ENCODE data around the gene DDX41.

Gene DDX41

GRCh38 chr5:177546258-177546741 lies 29.5 kb upstream of the DDX41 start:
- no peak overlapping the region for H3K4me3 ChIP-seq (ENCODE audit: low read depth, low read length)
- no peak for TF ChIP-seq CTCF (conservative IDR thresholded peaks at IDR 0.05; ENCODE audit: low read depth, low read length)
- peak; percentile 98 for DNase-seq (ENCODE audit: low read depth)

- TF ChIP-seq CTCF (conservative IDR thresholded peaks at IDR 0.05; ENCODE audit: low read depth, low read length) = no peak
- H3K4me3 ChIP-seq (ENCODE audit: low read depth, low read length) = no peak overlapping the region
- DNase-seq (ENCODE audit: low read depth) = peak; percentile 92
Measured at GRCh38 chr5:177545487-177546257, 28.9 kb upstream of the DDX41 start.

GRCh38 chr5:177542816-177543465 lies 26.2 kb upstream of the DDX41 start:
- TF ChIP-seq CTCF (conservative IDR thresholded peaks at IDR 0.05; ENCODE audit: low read depth, low read length) = no peak
- no peak overlapping the region for H3K4me3 ChIP-seq (ENCODE audit: low read depth, low read length)
- DNase-seq (ENCODE audit: low read depth) = no peak

- no peak overlapping the region for H3K4me3 ChIP-seq (ENCODE audit: low read depth, low read length)
- TF ChIP-seq CTCF (conservative IDR thresholded peaks at IDR 0.05; ENCODE audit: low read depth, low read length) = no peak
- DNase-seq (ENCODE audit: low read depth) = no peak
Measured at GRCh38 chr5:177540438-177540837, 23.7 kb upstream of the DDX41 start.

- H3K4me3 ChIP-seq (ENCODE audit: low read depth, low read length) = no peak overlapping the region
- peak; percentile 68 for DNase-seq (ENCODE audit: low read depth)
- no peak for TF ChIP-seq CTCF (conservative IDR thresholded peaks at IDR 0.05; ENCODE audit: low read depth, low read length)
Measured at GRCh38 chr5:177539411-177539810, 22.6 kb upstream of the DDX41 start.

- no peak for TF ChIP-seq CTCF (conservative IDR thresholded peaks at IDR 0.05; ENCODE audit: low read depth, low read length)
- no peak for DNase-seq (ENCODE audit: low read depth)
- H3K4me3 ChIP-seq (ENCODE audit: low read depth, low read length) = no peak overlapping the region
Measured at GRCh38 chr5:177538876-177539275, 22.1 kb upstream of the DDX41 start.

All from choroid plexus epithelial cell (primary cell).